ENCODE data around the gene HNRNPDL.

Gene HNRNPDL

GRCh38 chr4:82458729-82459128 is 28.5 kb upstream of the HNRNPDL start:
- H3K9me2 ChIP-seq (replicated peaks; ENCODE audit: insufficient read depth, low read length): no peaks in the 10 kb centered on the region
- H3K36me3 ChIP-seq (ENCODE audit: low read length): no peaks in the 10 kb centered on the region; the same call in 1 of the 2 replicates
- peaks cover 16% of the 10 kb centered on the region; the same call in 1 of the 2 replicates for H3F3A ChIP-seq (ENCODE audit: insufficient read depth)
- no peak overlapping the region for H3K4me2 ChIP-seq (ENCODE audit: low read depth, low read length, poor library complexity, severe bottlenecking)
- TF ChIP-seq EZH2phosphoT487 (conservative IDR thresholded peaks at IDR 0.05; ENCODE audit: low read length): no peak
- TF ChIP-seq CTCF (IDR thresholded peaks at IDR 0.05; ENCODE audit: insufficient read depth, low read length, poor library complexity, severe bottlenecking): no peak
- no peaks in the 10 kb centered on the region; the same call in 1 of the 2 replicates for H4K20me1 ChIP-seq (ENCODE audit: low read depth, low read length)
- H3K4me3 ChIP-seq (ENCODE audit: insufficient read depth, low read length, poor library complexity, severe bottlenecking): no peak overlapping the region
- no peak overlapping the region for H2AFZ ChIP-seq (ENCODE audit: low read depth, low read length, severe bottlenecking)
- H3K9ac ChIP-seq (ENCODE audit: low read length): no peak overlapping the region
- H3K9me3 ChIP-seq (ENCODE audit: insufficient read depth, low read length): no peaks in the 10 kb centered on the region
- no peaks in the 10 kb centered on the region for H3K27me3 ChIP-seq (ENCODE audit: low read length)
- no peaks in the 10 kb centered on the region for H3K79me2 ChIP-seq (ENCODE audit: insufficient read depth, low read length)
- no peak overlapping the region for H3K27ac ChIP-seq (ENCODE audit: low read depth, low read length)

- Histone ChIP-seq H3K36me3 (ENCODE audit: low read length) (no peaks in the 10 kb centered on the region; the same call in 1 of the 2 replicates), H3K9me2 (replicated peaks; ENCODE audit: insufficient read depth, low read length) (no peaks in the 10 kb centered on the region), H3K4me3 (ENCODE audit: insufficient read depth, low read length, poor library complexity, severe bottlenecking) (no peak overlapping the region), H3K9ac (ENCODE audit: low read length) (no peak overlapping the region), H3K27ac (ENCODE audit: low read depth, low read length) (no peak overlapping the region), H3K4me2 (ENCODE audit: low read depth, low read length, poor library complexity, severe bottlenecking) (no peak overlapping the region), H3F3A (ENCODE audit: insufficient read depth) (peaks cover 16% of the 10 kb centered on the region; the same call in 1 of the 2 replicates), H3K9me3 (ENCODE audit: insufficient read depth, low read length) (no peaks in the 10 kb centered on the region), H3K79me2 (ENCODE audit: insufficient read depth, low read length) (no peaks in the 10 kb centered on the region), H3K27me3 (ENCODE audit: low read length) (no peaks in the 10 kb centered on the region), H4K20me1 (ENCODE audit: low read depth, low read length) (no peaks in the 10 kb centered on the region; the same call in 1 of the 2 replicates), H2AFZ (ENCODE audit: low read depth, low read length, severe bottlenecking) (no peak overlapping the region)
- TF ChIP-seq EZH2phosphoT487 (conservative IDR thresholded peaks at IDR 0.05; ENCODE audit: low read length) (no peak), CTCF (IDR thresholded peaks at IDR 0.05; ENCODE audit: insufficient read depth, low read length, poor library complexity, severe bottlenecking) (no peak)
These were observed 27.0 kb upstream of the HNRNPDL start for GRCh38 chr4:82457266-82457665.

- H3F3A ChIP-seq (ENCODE audit: insufficient read depth): no peaks in the 10 kb centered on the region
- TF ChIP-seq CTCF (IDR thresholded peaks at IDR 0.05; ENCODE audit: insufficient read depth, low read length, poor library complexity, severe bottlenecking): no peak
- no peak for TF ChIP-seq EZH2phosphoT487 (conservative IDR thresholded peaks at IDR 0.05; ENCODE audit: low read length)
- H3K4me2 ChIP-seq (ENCODE audit: low read depth, low read length, poor library complexity, severe bottlenecking): no peak overlapping the region
- no peaks in the 10 kb centered on the region for H3K9me3 ChIP-seq (ENCODE audit: insufficient read depth, low read length)
- no peak overlapping the region for H3K9ac ChIP-seq (ENCODE audit: low read length)
- H3K27me3 ChIP-seq (ENCODE audit: low read length): no peaks in the 10 kb centered on the region
- peaks cover 6% of the 10 kb centered on the region; the same call in 1 of the 2 replicates for H3K79me2 ChIP-seq (ENCODE audit: insufficient read depth, low read length)
- no peak overlapping the region for H3K27ac ChIP-seq (ENCODE audit: low read depth, low read length)
- no peaks in the 10 kb centered on the region; the same call in 1 of the 2 replicates for H4K20me1 ChIP-seq (ENCODE audit: low read depth, low read length)
- H3K36me3 ChIP-seq (ENCODE audit: low read length): no peaks in the 10 kb centered on the region; the same call in 1 of the 2 replicates
- no peak overlapping the region for H2AFZ ChIP-seq (ENCODE audit: low read depth, low read length, severe bottlenecking)
- H3K4me3 ChIP-seq (ENCODE audit: insufficient read depth, low read length, poor library complexity, severe bottlenecking): no peak overlapping the region
- H3K9me2 ChIP-seq (replicated peaks; ENCODE audit: insufficient read depth, low read length): no peaks in the 10 kb centered on the region
These were observed 21.8 kb upstream of the HNRNPDL start for GRCh38 chr4:82452026-82452425.

All from SU-DHL-6 (cell line).